Measurements from ENCODE around the gene MRE11.

GRCh38 chr11:94494126-94494680 is 559 bp upstream of the MRE11 start:
- TF ChIP-seq CTCF (tag by site-specific recombination; IDR thresholded peaks at IDR 0.05) (no peak), ZNF146 (tag by site-specific recombination; IDR thresholded peaks at IDR 0.05) (no peak), ZNF530 (tag by site-specific recombination; IDR thresholded peaks at IDR 0.05; ENCODE audit: low read depth) (no peak), ZNF174 (tag by site-specific recombination; IDR thresholded peaks at IDR 0.05) (no peak), AEBP2 (tag by site-specific recombination; IDR thresholded peaks at IDR 0.05; ENCODE audit: borderline replicate concordance) (no peak), ZNF211 (tag by site-specific recombination; IDR thresholded peaks at IDR 0.05; ENCODE audit: low read depth) (no peak), ZBTB8A (tag by site-specific recombination; IDR thresholded peaks at IDR 0.05) (no peak), PRDM1 (tag by site-specific recombination; IDR thresholded peaks at IDR 0.05) (no peak), ZNF404 (tag by site-specific recombination; IDR thresholded peaks at IDR 0.05) (no peak), ZNF37A (tag by site-specific recombination; IDR thresholded peaks at IDR 0.05) (no peak), REST (tag by site-specific recombination; IDR thresholded peaks at IDR 0.05) (no peak), ZBTB26 (tag by site-specific recombination; optimal IDR thresholded peaks at IDR 0.05) (no peak), ZNF239 (tag by site-specific recombination; IDR thresholded peaks at IDR 0.05) (no peak), ZNF114 (tag by site-specific recombination; IDR thresholded peaks at IDR 0.05) (no peak)
